ENCODE measurements around the gene BAIAP2. TPM values are rescaled to one million over a fixed set of nuclear protein-coding genes. Genes with fewer than 3 reads are reported as not detected.

The BAIAP2 gene
- total RNA-seq, 2 donors from 2014 or later: 9.9 to 15.6 TPM

DNA sequence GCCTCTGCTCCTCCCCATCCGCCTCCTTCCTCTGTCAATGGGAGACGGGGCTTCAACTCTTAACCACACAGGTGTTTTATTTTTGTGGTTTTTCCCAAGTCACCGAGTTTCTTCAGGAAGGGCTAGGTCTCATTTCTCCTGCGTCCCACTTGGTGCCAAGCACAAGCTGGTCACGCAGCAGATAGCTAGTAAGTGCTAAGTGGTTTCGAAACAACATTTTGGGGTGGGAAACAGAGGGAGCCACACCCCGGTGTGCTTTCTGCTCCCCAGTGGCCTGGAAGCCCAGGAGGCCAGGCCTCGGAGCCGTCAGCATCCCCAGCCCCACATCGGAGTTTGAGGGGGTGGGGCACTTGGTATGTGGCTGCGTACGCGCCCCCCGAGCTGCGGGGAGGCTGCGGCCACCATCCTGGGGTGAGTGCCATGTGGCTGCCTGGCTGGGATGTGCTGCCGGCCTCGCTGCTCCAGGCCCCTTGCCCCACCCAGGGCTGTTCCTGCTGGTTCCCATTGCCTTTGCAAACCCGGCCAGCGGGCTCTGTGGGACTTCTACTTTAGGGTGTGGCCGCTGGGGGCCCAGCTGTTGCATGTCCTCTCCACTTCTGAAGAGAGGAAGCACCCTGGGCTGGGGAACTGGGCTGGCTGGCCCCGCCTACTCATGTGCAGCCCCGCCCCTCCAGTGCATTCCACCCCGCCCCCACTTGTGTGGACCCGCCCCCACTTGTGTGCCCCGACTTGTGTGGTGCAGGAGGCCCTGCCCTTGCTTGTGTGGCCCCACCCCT is 55.6 kb downstream of the BAIAP2 start:
- Histone ChIP-seq H3K9me3 (no peaks in the 10 kb centered on the region), H3K36me3 (peaks cover 3% of the 10 kb centered on the region), H3K27ac (no peak overlapping the region), H3K4me3 (no peak overlapping the region), H3K27me3 (replicated peaks; ENCODE audit: insufficient read depth) (no peaks in the 10 kb centered on the region), H3K4me1 (ENCODE audit: control insufficient read depth in 1 of 2, low read depth in 2 of 2) (peaks cover 6 to 14% of the 10 kb centered on the region in 2 donors)
- no peak for DNase-seq (ENCODE audit: low spot score)
- no peak for ATAC-seq (ENCODE audit: insufficient number of reproducible peaks, low FRiP score, low read depth)
- no peak for TF ChIP-seq CTCF (IDR thresholded peaks at IDR 0.05)

- H3K4me1 ChIP-seq (ENCODE audit: control insufficient read depth in 1 of 2, low read depth in 2 of 2): peaks cover 6 to 18% of the 10 kb centered on the region in 2 donors
- no peak overlapping the region for H3K27ac ChIP-seq
- ATAC-seq (ENCODE audit: insufficient number of reproducible peaks, low FRiP score, low read depth) (no peak), DNase-seq (ENCODE audit: low spot score) (no peak)
- no peak overlapping the region for H3K4me3 ChIP-seq
- TF ChIP-seq CTCF (IDR thresholded peaks at IDR 0.05): no peak
- peaks cover 3% of the 10 kb centered on the region for H3K36me3 ChIP-seq
- no peaks in the 10 kb centered on the region for H3K9me3 ChIP-seq
- H3K27me3 ChIP-seq (replicated peaks; ENCODE audit: insufficient read depth): no peaks in the 10 kb centered on the region
Measured at GRCh38 chr17:81091154-81091553, 56.2 kb downstream of the BAIAP2 start.

GRCh38 chr17:81091774-81092517 is 57.0 kb downstream of the BAIAP2 start:
- ATAC-seq (ENCODE audit: insufficient number of reproducible peaks, low FRiP score, low read depth) (no peak), DNase-seq (ENCODE audit: low spot score) (no peak)
- Histone ChIP-seq H3K4me1 (ENCODE audit: control insufficient read depth in 1 of 2, low read depth in 2 of 2) (peaks cover 10 to 23% of the 10 kb centered on the region in 2 donors), H3K36me3 (peaks cover 3% of the 10 kb centered on the region), H3K27ac (no peak overlapping the region), H3K27me3 (replicated peaks; ENCODE audit: insufficient read depth) (no peaks in the 10 kb centered on the region), H3K9me3 (no peaks in the 10 kb centered on the region), H3K4me3 (no peak overlapping the region)
- no peak for TF ChIP-seq CTCF (IDR thresholded peaks at IDR 0.05)

DNA sequence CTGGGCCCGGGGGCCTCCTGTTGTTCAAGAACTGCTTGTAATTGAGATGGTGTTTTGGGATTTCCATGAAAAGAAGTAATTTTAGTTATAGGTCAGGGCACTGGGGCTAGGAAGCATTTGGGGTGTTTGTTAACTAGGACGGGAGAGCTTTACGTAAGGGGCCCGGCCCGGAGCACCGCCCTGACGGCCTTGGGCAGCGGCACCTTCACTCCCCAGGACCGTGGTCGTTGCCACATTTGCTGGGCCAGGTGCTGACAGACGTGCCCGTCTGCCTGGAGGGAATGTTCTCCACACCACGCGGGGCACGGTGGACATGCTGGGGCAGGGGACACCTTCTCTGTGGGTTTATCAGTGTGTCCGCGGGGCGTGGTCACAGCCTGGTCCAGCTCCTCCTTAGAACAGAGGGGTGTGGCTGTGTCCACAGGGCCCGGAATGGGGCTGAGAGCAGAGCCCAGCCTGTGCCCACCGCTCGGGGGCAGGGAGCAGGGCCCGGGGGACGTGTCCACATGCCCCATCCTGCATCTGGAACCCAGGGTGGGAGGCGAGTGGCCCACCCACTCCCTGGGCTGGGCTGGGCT is 57.7 kb downstream of the BAIAP2 start:
- no peak for ATAC-seq (ENCODE audit: insufficient number of reproducible peaks, low FRiP score, low read depth)
- Histone ChIP-seq H3K27ac (no peak overlapping the region), H3K9me3 (no peaks in the 10 kb centered on the region), H3K4me1 (ENCODE audit: control insufficient read depth in 1 of 2, low read depth in 2 of 2) (peaks cover 12 to 29% of the 10 kb centered on the region in 2 donors), H3K4me3 (no peak overlapping the region), H3K27me3 (replicated peaks; ENCODE audit: insufficient read depth) (no peaks in the 10 kb centered on the region), H3K36me3 (no peaks in the 10 kb centered on the region)
- no peak for DNase-seq (ENCODE audit: low spot score)
- TF ChIP-seq CTCF (IDR thresholded peaks at IDR 0.05): no peak
